PC-9 (cell line): ENCODE data around the gene CACNA1D.

ENCODE experiments used
- CTCF ChIP-seq: fragments of 200-600 bp; sonication (generic); conservative IDR thresholded peaks from 2 replicates; pipeline ENCODE4 v1.6.1; 2017; ENCODE audit warnings: mixed run types, antibody characterized with exemption, mild to moderate bottlenecking, moderate library complexity
- EZH2 ChIP-seq: fragments of 200-600 bp; sonication (generic); IDR thresholded peaks from 2 replicates; pipeline ENCODE4 v1.8.0; 2017; ENCODE audit warnings: antibody characterized with exemption, low read depth

GRCh38 chr3:53616971-53617892 lies 122.8 kb downstream of the CACNA1D start:
- TF ChIP-seq EZH2, result no peak
- no peak for TF ChIP-seq CTCF
